Adipose tissue (tissue), 3 donors: ENCODE data around the gene PSEN1. TPM values are rescaled to one million over a fixed set of nuclear protein-coding genes. Genes with fewer than 3 reads are reported as not detected.

Experiments used
- H3K27ac ChIP-seq: one replicate; pipeline ENCODE4 v1.5.1; 2013; ENCODE audit warnings: low read depth, low read length
- WGBS, 3 donors: extraction: QIAGEN DNeasy Blood & Tissue Kit; methylation state at CpG; one replicate each; pipeline ENCODE4 v1.1.7; 2013; 5-methylcytosine and 5-hydroxymethylcytosine counted together
- polyA plus RNA-seq, 3 donors: library from polyadenylated mRNA; stranded (reverse); fragments of 200-250 nt; gene quantifications; one replicate each; pipeline ENCODE4 v1.2.3, GENCODE V29; 2013
- donor health status: healthy with polysubstance abuse.
- donor health status: Bipolar disorder and iron deficiency.
- donor health status: healthy.

PSEN1 gene
- polyA plus RNA-seq, 3 donors = 10.2 to 21.1 (median 14.2) TPM

DNA sequence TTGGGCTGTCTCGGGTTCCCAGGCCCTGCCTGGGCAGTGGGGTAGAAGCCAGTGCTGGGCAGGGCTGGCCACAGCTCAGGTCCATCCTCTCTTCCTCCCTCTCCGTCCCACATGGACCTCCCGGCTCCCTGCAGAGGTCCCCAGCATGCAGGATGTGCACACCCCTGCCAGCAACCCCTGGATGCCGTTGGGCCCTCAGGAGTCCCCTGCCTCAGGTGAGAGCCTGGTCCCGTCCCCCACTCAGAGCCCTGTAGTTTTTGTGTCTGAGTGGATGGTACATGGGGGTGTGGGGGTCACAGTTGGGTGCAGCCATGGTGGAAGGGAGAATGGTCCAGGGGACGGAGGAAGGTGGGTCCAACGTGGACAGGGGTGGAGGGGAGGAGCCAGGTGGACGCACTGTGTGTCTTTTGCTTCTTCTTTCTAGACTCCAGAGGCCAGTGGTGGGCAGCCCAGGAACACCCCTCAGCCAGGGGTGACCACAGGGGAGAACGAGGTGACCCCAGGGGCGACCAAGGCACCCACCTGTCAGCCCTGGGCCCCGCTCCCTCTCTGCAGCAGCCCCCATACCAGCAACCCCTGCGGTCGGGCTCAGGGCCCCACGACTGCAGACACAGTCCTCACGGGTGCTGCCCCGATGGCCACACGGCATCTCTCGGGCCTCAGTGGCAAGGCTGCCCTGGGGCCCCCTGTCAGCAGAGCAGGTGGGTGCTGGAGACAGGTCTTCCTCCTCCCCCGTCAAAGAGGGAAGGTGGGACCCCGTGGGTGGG is 122.7 kb downstream of the PSEN1 start:
- 85 to 88% (median 87%) methylated on average over 20 of the region's 20 CpGs for WGBS, 3 donors
- H3K27ac ChIP-seq = no peak overlapping the region

DNA sequence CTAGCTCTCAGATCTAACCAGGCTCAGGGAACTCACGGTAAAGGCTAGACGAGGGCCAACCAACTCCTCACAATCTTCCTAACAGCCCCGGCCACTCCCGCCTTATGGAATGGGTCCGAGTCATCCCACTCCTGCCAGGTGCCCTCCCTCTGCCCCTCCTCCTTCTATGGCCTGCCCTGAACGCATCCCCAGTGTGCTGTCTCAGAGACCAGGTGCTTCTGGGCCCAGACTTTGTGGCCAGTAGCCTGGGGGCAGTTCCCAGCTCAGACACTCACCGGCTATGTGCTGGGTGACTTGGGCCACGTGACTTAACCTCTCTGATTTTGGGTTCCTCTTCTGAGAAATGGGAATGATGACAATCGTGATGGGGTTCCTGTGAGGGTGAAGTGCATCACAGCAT is 123.5 kb downstream of the PSEN1 start:
- H3K27ac ChIP-seq = no peak overlapping the region
- 84 to 90% (median 85%) methylated on average over 9 of the region's 9 CpGs for WGBS, 3 donors

DNA sequence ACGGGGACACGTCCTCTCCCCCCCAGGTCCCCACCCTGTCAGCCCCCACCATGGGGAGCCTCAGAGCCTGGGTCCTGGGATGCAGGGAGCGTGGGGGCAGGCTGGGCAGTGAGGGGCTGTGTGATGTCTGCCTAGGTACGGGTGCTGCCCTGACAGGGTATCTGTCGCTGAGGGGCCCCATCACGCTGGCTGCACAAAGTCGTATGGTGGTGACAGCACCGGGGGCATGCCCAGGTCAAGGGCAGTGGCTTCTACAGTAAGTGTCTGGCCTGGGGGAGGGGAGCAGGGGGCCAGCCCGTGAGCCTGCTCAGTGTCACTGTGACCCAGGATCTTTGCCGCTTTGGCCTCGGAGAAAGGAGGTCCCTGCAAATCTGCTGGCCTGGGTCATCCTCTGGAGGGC is 124.3 kb downstream of the PSEN1 start:
- WGBS, 3 donors = 73 to 83% (median 83%) methylated on average over 11 of the region's 11 CpGs
- no peak overlapping the region for H3K27ac ChIP-seq

DNA sequence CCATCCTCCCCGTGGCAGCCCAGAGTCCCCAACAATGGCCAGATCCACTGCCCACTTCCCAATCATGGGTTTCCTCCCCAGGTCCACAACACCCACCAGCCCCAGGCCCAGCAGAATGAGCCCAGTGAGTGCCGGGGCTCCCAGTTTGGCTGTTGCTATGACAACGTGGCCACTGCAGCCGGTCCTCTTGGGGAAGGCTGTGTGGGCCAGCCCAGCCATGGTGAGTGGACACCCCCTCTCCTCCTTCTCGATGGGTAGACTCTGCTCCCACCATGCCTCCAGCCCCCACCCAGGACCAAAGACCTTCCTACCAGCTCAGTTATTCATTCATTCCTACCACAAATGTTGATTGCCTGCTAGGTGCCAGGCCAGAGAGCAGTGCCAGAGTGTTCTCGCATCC is 124.8 kb downstream of the PSEN1 start:
- 67 to 85% (median 75%) methylated on average over 6 of the region's 6 CpGs for WGBS, 3 donors
- no peak overlapping the region for H3K27ac ChIP-seq

DNA sequence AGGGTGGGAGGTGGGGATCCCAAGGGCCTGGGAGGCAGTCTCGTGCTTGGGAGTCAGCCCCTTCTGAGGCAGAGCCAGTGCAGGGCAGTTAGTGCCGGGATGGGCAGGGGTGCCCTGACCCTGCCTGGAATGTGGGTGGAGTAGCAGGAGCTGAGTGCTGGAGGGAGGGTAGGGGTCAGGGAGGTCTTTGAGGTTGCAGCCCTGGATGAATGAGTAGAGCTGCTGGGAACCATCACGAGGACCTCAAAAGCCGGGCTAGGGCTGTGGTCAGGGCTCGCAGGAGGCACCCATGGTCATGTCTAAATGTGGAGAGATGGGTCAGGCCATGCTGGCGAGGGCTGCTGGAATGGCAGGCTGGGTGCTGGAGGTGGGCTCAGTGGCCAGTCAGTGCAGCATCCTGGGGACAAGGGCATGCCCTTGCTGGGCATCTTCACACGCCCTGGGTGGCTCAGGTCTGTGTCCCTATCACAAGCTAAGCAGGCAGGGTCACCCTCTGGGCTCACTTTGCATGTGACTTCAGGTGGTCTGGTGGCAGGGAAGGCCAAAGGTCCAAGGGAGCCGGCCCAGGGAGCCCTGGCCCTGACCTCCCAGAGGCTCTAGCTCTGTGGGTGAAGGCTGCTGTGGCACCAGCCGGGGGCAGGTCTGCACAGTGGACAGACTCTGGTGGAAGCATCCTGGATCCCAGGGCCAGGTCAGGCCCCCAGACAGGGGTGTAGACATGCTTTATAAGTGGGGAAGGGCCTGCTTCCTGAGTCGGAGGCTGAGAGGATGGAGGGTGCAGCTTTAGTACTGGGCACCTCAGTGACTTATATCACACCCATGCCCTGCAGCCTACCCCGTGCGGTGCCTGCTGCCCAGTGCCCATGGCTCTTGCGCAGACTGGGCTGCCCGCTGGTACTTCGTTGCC is 125.5 kb downstream of the PSEN1 start:
- 85 to 89% (median 89%) methylated on average over 15 of the region's 15 CpGs for WGBS, 3 donors
- no peak overlapping the region for H3K27ac ChIP-seq

DNA sequence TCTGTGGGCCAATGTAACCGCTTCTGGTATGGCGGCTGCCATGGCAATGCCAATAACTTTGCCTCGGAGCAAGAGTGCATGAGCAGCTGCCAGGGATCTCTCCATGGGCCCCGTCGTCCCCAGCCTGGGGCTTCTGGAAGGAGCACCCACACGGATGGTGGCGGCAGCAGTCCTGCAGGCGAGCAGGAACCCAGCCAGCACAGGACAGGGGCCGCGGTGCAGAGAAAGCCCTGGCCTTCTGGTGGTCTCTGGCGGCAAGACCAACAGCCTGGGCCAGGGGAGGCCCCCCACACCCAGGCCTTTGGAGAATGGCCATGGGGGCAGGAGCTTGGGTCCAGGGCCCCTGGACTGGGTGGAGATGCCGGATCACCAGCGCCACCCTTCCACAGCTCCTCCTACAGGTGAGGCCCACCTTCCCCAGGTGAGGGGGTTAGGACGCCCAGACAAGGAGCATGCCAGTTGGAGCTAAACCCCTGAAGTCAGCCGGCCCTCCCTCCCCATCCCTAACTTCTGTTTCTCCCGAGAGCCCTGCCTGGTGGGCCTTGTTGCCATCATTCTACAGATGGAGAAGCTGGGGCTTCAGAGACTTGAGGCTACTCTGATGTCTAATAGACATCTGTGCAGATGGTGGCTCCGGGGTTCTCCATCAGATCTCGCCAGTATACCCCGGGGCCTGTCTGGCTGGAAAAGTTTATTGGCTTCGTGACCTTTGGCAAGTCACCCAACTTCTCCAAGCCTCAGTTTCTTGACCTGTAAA is 126.3 kb downstream of the PSEN1 start:
- no peak overlapping the region for H3K27ac ChIP-seq
- WGBS, 3 donors = 90 to 94% (median 91%) methylated on average over 19 to 20 of the region's 20 CpGs

DNA sequence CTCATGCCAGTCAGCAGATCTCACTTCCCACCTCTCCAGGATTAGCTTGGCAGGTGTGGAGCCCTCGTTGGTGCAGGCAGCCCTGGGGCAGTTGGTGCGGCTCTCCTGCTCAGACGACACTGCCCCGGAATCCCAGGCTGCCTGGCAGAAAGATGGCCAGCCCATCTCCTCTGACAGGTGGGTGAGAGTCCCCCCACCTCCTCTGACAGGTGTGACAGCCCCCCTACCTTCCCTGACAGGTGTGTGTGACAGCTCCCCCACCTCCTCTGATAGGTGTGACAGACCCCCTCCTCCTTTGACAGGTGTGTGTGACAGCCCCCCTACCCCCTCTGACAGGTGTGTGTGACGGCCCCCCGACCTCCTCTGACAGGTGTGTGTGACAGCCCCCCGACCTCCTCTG is 127.3 kb downstream of the PSEN1 start:
- no peak overlapping the region for H3K27ac ChIP-seq
- 59 to 88% (median 87%) methylated on average over 7 of the region's 7 CpGs for WGBS, 3 donors

DNA sequence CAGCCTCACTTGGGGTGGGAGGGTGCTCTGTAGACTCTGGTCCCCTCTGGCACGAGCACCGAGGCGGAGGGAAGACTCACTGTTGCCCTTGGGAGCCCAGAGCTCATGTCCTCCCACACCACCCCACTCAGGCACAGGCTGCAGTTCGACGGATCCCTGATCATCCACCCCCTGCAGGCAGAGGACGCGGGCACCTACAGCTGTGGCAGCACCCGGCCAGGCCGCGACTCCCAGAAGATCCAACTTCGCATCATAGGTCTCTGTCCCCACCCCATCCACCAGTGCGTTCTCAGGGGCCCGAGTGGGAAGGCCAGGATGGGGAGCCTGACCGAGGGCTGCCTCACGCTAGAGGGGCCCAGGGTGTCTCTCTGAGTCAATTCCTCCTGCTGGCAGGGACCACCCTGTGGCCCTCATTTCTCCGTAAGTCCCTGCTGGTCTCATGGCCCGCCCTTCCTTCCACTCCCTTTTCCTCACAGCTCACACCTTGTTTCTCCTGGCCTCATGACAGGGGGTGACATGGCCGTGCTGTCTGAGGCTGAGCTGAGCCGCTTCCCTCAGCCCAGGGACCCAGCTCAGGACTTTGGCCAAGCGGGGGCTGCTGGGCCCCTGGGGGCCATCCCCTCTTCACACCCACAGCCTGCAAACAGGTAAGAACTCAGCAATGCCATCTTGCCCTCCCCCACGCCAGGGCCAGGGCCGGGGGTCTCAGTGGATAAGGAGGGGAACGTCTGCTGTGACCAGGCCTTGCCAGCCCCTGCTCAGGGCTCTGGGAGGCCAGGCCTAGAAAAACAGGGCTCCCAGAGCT is 128.0 kb downstream of the PSEN1 start:
- no peak overlapping the region for H3K27ac ChIP-seq
- WGBS, 3 donors = 82 to 89% (median 88%) methylated on average over 22 to 23 of the region's 23 CpGs

DNA sequence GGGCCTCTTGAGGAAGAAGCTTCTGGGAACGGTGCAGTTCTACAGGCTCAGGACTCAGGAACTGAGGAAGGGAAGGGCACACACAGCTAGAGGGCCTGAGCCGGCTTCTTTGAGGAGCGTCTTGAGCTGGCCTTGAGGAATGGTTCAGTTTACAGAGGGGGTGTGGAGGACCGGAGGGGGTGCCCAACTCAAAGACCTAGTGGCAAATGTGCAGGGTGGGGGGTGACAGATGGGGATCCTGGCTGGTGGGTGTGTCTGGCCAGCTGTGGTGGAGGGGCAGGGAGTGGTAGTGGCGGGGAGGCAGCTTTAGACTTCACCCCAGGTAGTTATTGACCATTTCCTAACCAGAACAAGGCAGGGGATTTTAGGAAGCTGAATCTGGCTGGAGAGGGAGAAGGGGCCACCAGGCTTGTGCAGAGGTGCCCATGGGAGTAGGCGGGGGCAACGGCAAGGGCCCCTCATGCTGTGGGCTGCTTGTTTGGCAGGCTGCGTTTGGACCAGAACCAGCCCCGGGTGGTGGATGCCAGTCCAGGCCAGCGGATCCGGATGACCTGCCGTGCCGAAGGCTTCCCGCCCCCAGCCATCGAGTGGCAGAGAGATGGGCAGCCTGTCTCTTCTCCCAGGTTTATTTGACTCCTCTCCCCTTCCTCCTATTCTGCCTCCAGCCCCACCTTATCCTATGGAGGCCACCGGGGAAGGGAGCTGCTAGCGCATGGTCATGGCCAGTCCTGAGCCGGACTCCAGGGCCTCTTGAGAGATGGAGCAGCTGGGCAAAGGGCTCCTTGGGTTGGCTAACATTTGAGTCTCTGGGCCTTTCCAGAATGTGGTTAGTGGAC is 128.8 kb downstream of the PSEN1 start:
- no peak overlapping the region for H3K27ac ChIP-seq
- WGBS, 3 donors = 70 to 91% (median 88%) methylated on average over 18 of the region's 18 CpGs

DNA sequence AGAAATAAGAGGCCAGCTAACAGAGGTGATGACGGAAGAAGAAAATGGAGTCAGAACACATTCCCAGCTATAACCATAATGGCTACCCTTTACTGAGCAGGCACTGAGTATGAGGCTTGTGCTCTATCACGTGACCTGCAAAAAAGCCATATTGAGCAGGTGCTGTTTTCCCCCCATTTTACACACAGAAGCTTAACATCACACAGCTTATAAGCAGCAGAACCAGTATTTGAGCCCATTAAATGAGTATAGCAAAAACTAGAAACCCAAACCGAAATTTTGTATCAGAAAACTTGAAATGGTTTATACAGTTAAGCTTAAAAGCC is 129.4 kb downstream of the PSEN1 start:
- H3K27ac ChIP-seq = no peak overlapping the region
- 89 to 94% (median 93%) methylated on average over 3 of the region's 3 CpGs for WGBS, 3 donors

DNA sequence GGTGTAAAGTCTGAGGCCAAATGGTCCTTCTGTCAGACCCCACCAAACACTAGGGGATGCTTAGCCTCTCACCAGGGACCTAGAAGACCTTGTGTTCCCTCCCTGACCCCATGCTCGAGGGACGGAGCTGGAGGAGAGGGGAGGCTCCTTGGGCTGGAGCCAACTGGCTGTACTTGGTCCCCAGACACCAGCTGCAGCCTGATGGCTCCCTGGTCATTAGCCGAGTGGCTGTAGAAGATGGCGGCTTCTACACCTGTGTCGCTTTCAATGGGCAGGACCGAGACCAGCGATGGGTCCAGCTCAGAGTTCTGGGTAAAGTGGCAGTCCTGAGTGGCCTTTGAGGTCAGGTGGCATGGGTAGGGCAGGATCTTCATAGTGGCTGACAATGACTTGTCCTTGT is 130.0 kb downstream of the PSEN1 start:
- 81 to 88% (median 83%) methylated on average over 7 of the region's 7 CpGs for WGBS, 3 donors
- no peak overlapping the region for H3K27ac ChIP-seq

DNA sequence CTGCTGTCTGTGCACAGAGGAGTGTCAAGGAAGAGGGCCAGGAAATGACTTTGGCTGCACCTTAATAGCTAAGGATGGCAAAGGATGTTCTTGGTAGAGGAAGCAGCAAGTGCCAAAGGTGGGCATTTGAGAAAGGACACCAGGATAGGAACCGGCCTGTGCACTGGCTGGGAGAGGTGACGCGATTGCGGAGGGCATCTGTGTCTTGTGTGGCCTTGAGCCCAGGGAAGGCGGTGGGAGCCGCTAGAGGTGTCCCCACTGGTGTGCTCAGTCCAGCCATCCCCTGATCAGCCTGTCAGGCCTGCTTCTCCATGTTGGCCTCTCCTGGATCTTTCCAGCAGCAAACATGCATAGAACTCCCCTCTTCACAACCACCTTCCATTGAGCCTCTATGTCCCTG is 131.2 kb downstream of the PSEN1 start:
- 95 to 99% (median 97%) methylated on average over 6 of the region's 6 CpGs for WGBS, 3 donors
- no peak overlapping the region for H3K27ac ChIP-seq

DNA sequence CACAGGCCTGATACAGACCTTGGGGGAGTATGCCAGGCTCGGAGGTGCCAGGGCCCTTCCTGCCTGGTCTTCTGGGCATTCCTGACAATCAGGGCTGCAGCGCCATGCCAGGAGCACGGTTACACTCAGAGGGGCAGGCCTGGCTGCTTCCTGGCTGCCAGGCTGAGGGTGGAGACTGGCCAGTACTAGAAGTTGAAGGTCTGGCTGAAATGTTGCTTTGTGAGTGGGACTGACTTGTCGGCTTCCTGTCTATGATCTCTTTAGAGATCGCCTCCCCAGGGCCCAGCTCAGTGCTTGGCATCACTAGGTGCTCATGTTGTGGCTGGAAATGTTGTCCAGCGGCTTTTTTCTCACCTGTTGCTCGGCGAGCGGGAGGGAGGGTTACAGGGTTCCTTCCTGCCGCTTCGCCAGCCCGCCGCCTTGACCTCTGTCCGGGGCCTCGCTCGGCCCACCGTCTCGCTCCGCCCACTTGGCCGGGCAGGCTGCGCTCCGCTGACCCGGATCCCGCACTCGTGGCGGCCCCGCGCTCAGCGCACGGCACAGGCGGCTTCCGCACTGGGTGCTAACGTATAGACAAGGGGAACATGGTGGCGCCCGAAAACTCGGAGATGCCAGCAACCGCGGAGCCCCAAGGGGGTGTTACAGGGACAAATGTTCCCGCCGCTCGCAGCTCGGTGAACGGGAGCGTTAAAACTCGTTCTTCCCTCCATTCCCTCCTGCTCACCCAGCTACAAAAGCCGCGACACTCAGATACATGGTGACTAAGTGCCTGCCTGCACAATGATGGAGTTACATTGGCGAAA is 133.6 kb downstream of the PSEN1 start:
- no peak overlapping the region for H3K27ac ChIP-seq
- WGBS, 3 donors = 8 to 19% (median 10%) methylated on average over 48 of the region's 48 CpGs

DNA sequence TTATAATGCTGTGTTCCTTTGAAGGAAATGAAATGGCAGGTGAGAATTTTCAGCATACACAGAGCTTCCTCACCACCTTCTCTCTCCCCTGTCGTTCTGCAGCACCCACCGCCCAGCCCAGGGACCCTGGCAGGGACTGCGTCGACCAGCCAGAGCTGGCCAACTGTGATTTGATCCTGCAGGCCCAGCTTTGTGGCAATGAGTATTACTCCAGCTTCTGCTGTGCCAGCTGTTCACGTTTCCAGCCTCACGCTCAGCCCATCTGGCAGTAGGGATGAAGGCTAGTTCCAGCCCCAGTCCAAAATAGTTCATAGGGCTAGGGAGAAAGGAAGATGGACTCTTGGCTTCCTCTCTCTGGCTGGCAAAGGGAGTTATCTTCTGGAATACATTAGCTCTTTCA is 136.1 kb downstream of the PSEN1 start:
- 73 to 81% (median 77%) methylated on average over 6 of the region's 6 CpGs for WGBS, 3 donors
- no peak overlapping the region for H3K27ac ChIP-seq
